SU-DHL-6 (cell line): Measurements from ENCODE around the gene APOC4.

Source experiments
- H2AFZ ChIP-seq: fragments of 200-600 bp; sonication (generic); 2 replicates; pipeline ENCODE4 v1.6.1; 2014; ENCODE audit warnings: low read depth, mild to moderate bottlenecking, moderate library complexity, mixed read lengths, antibody characterized with exemption, low read length; ENCODE audit not compliant: severe bottlenecking
- H3F3A ChIP-seq: fragments of 200-600 bp; shearing (Covaris generic); 2 replicates; pipeline ENCODE4 v1.6.0; 2016; ENCODE audit warnings: antibody characterized with exemption, mild to moderate bottlenecking; ENCODE audit not compliant: insufficient read depth
- H3K27ac ChIP-seq: fragments of 200-600 bp; sonication (generic); 2 replicates; pipeline ENCODE4 v1.5.1; 2016; ENCODE audit warnings: low read depth, mild to moderate bottlenecking, low read length, moderate library complexity, mixed read lengths
- H3K27me3 ChIP-seq: fragments of 200-600 bp; sonication (generic), shearing (Covaris generic); 2 replicates; pipeline ENCODE4 v1.6.0; 2014; ENCODE audit warnings: mild to moderate bottlenecking, low read length
- H3K36me3 ChIP-seq: fragments of 200-600 bp; sonication (generic); 2 replicates; pipeline ENCODE4 v1.6.1; 2014; ENCODE audit warnings: mild to moderate bottlenecking, low read length, mixed read lengths
- H3K4me2 ChIP-seq: fragments of 300-600, 200-600 bp; shearing (Covaris generic), sonication (generic); 2 replicates; pipeline ENCODE4 v1.6.0; 2014; ENCODE audit warnings: low read length, low read depth, mild to moderate bottlenecking; ENCODE audit not compliant: poor library complexity, severe bottlenecking
- H3K4me3 ChIP-seq: fragments of 200-600 bp; sonication (generic); 2 replicates; pipeline ENCODE4 v1.5.1; 2014; ENCODE audit warnings: antibody characterized with exemption, low read length, mild to moderate bottlenecking, mixed read lengths; ENCODE audit not compliant: insufficient read depth, poor library complexity, severe bottlenecking
- H3K79me2 ChIP-seq: fragments of 200-600 bp; sonication (generic); 2 replicates; pipeline ENCODE4 v1.6.1; 2014; ENCODE audit warnings: mild to moderate bottlenecking, low read length, moderate library complexity; ENCODE audit not compliant: insufficient read depth
- H3K9ac ChIP-seq: fragments of 200-600 bp; sonication (generic); 2 replicates; pipeline ENCODE4 v1.7.0; 2014; ENCODE audit warnings: mild to moderate bottlenecking, low read length
- H3K9me2 ChIP-seq: fragments of 200-600 bp; sonication (generic); replicated peaks from 2 replicates; pipeline ENCODE4 v1.6.1; 2014; ENCODE audit warnings: low read length; ENCODE audit not compliant: insufficient read depth
- H3K9me3 ChIP-seq: fragments of 200-600 bp; sonication (generic); 2 replicates; pipeline ENCODE4 v1.6.1; 2014; ENCODE audit warnings: low read length, mixed read lengths; ENCODE audit not compliant: insufficient read depth
- H4K20me1 ChIP-seq: fragments of 200-600 bp; sonication (generic); 2 replicates; pipeline ENCODE4 v1.6.1; 2014; ENCODE audit warnings: low read depth, mild to moderate bottlenecking, antibody characterized with exemption, low read length, moderate library complexity, mixed read lengths
- EZH2phosphoT487 ChIP-seq: fragments of 200-600 bp; sonication (generic), shearing (Covaris generic); conservative IDR thresholded peaks from 2 replicates; pipeline ENCODE4 v1.6.1; 2018; ENCODE audit warnings: mild to moderate bottlenecking, antibody characterized with exemption, low read length, moderate library complexity, mixed read lengths
- TF ChIP-seq, protein P1 (sequence below): fragments of 200-600 bp; sonication (generic); IDR thresholded peaks from one replicate; pipeline ENCODE4 v1.5.1; 2017; ENCODE audit warnings: antibody characterized with exemption, mild to moderate bottlenecking, low read length, moderate library complexity; ENCODE audit not compliant: insufficient read depth, poor library complexity, severe bottlenecking

APOC4 gene

DNA sequence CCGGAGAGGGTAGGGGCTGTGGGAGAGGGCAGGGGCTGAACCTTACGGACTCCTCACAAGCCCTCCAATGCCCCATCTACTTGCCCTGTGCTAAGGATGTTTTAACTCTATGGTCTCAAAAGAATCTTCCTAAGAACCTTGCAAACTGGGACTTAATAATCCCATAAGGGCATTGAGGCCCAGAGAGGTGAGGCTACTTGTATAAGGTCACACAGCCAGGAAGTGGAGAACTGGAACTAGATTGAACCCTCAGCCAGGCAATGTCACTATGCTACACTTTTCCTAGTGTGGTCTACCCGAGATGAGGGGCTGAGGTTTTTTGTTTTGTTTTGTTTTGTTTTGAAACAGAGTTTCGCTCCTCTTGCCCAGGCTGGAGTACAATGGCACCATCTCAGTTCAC lies 10.5 kb upstream of the APOC4 start:
- TF ChIP-seq, protein P1, sequence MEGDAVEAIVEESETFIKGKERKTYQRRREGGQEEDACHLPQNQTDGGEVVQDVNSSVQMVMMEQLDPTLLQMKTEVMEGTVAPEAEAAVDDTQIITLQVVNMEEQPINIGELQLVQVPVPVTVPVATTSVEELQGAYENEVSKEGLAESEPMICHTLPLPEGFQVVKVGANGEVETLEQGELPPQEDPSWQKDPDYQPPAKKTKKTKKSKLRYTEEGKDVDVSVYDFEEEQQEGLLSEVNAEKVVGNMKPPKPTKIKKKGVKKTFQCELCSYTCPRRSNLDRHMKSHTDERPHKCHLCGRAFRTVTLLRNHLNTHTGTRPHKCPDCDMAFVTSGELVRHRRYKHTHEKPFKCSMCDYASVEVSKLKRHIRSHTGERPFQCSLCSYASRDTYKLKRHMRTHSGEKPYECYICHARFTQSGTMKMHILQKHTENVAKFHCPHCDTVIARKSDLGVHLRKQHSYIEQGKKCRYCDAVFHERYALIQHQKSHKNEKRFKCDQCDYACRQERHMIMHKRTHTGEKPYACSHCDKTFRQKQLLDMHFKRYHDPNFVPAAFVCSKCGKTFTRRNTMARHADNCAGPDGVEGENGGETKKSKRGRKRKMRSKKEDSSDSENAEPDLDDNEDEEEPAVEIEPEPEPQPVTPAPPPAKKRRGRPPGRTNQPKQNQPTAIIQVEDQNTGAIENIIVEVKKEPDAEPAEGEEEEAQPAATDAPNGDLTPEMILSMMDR = no peak
- TF ChIP-seq EZH2phosphoT487 = no peak
- H3K36me3 ChIP-seq = no peaks in the 10 kb centered on the region
- H2AFZ ChIP-seq = no peak overlapping the region
- no peak overlapping the region for H3K27ac ChIP-seq
- H3F3A ChIP-seq = no peaks in the 10 kb centered on the region
- H3K4me2 ChIP-seq = no peak overlapping the region
- no peak overlapping the region for H3K9ac ChIP-seq
- H3K9me3 ChIP-seq = no peaks in the 10 kb centered on the region
- H3K27me3 ChIP-seq = no peaks in the 10 kb centered on the region
- H3K4me3 ChIP-seq = no peak overlapping the region
- H3K9me2 ChIP-seq = no peaks in the 10 kb centered on the region
- H4K20me1 ChIP-seq = no peaks in the 10 kb centered on the region
- no peaks in the 10 kb centered on the region for H3K79me2 ChIP-seq

DNA sequence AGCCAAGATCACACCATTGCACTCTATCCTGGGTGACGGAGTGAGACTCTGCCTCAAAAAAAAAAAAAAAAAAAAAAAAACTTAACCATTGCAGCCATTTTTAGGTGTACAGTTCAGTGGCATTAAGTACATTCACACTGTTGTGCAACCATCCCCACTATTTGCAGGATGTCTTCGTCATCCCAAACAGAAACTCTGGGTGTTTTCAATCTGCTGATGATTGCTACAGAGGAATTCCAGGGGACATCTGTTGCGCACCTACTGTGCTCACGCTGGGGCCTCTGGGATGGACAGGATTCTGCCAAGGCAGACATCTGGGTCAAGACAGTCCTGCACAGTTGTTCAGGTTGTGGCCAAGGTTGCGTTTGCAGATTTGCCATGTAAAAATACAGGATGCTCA lies 2.4 kb upstream of the APOC4 start:
- Histone ChIP-seq H3K9me2 (no peaks in the 10 kb centered on the region), H3K9me3 (no peaks in the 10 kb centered on the region), H3K27ac (no peak overlapping the region), H3K4me2 (no peak overlapping the region), H3K79me2 (no peaks in the 10 kb centered on the region), H3F3A (no peaks in the 10 kb centered on the region), H2AFZ (no peak overlapping the region), H3K36me3 (no peaks in the 10 kb centered on the region), H3K9ac (no peak overlapping the region), H4K20me1 (no peaks in the 10 kb centered on the region), H3K27me3 (no peaks in the 10 kb centered on the region), H3K4me3 (no peak overlapping the region)
- TF ChIP-seq, protein P1 = no peak
- TF ChIP-seq EZH2phosphoT487 = no peak

DNA sequence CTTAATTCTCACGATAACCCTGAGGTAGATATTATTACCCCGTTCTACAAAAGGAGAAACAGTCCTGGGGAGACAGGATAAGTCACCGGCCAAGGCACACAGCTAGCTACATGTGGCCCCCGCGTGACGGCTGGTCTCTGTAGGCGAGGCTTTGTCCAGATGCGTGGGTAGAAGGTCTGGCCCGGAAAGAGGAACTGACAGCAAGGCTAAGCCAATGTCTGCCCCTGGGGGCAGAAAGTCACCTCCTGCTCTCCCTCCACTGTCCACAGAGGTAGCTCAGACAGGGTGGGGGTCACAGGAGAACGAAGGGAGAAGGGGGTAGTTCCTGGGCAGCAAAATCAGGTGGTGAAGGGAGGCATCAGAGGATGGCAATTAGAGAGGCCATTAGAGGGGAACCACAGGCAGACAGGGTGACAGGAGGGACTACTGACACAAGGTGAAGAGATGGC lies 1.8 kb downstream of the APOC4 start:
- no peak for TF ChIP-seq EZH2phosphoT487
- TF ChIP-seq, protein P1 = no peak
- Histone ChIP-seq H3K9me3 (no peaks in the 10 kb centered on the region), H2AFZ (peak overlapping the region; percentile 45), H3K36me3 (no peaks in the 10 kb centered on the region), H3K9ac (no peak overlapping the region), H3K4me2 (no peak overlapping the region), H3K9me2 (no peaks in the 10 kb centered on the region), H3K27me3 (no peaks in the 10 kb centered on the region), H3F3A (no peaks in the 10 kb centered on the region), H4K20me1 (no peaks in the 10 kb centered on the region), H3K4me3 (no peak overlapping the region), H3K27ac (no peak overlapping the region), H3K79me2 (no peaks in the 10 kb centered on the region)
